Endothelial cell of umbilical vein (primary cell): Measurements from ENCODE around the gene LRRC56.

Source experiments
- CTCF ChIP-seq, 2 donors: IDR thresholded peaks; 1 replicate in 1 of 2; 2 replicates in 1 of 2; pipeline ENCODE4 v1.5.1; 2011; ENCODE audit warnings: low read length in 2 of 2, mild to moderate bottlenecking in 2 of 2, moderate library complexity in 2 of 2, control low read depth in 1 of 2, inconsistent platforms in 1 of 2, low read depth in 1 of 2; ENCODE audit not compliant: insufficient read depth in 1 of 2; ENCODE audit errors: extremely low read depth in 1 of 2
- GATA2 ChIP-seq: IDR thresholded peaks from 2 replicates; pipeline ENCODE4 v1.7.0; 2011; ENCODE audit warnings: low read depth, mild to moderate bottlenecking, moderate library complexity, mixed read lengths, low read length; ENCODE audit not compliant: insufficient read length, insufficient read depth
- POLR2AphosphoS5 ChIP-seq: IDR thresholded peaks from 2 replicates; pipeline ENCODE4 v1.6.1; 2012; ENCODE audit warnings: low read depth, mild to moderate bottlenecking, control low read depth, low read length, moderate library complexity; ENCODE audit not compliant: insufficient read depth

GRCh38 chr11:530960-531831 is 6.1 kb upstream of the LRRC56 start:
- no peak for TF ChIP-seq CTCF (IDR thresholded peaks at IDR 0.05; ENCODE audit: extremely low read depth in 1 of 2, insufficient read depth in 1 of 2, low read depth in 1 of 2, low read length in 2 of 2)
- TF ChIP-seq GATA2, result no peak
- no peak for TF ChIP-seq POLR2AphosphoS5
